Colonic mucosa (tissue), 4 donors: Measurements from ENCODE around the gene ARHGAP25. TPM values are rescaled to one million over a fixed set of nuclear protein-coding genes. Genes with fewer than 3 reads are reported as not detected.
A peak's percentile ranks its signal among the peaks of the same experiment; 100 is the strongest.

Experiments
- DNase-seq: peaks from one replicate; pipeline ENCODE4 v3.0.0-alpha.2; 2020
- H3K27ac ChIP-seq: fragments of 200-600 bp; one replicate; pipeline ENCODE4 v1.8.0; 2021
- H3K27me3 ChIP-seq: fragments of 200-600 bp; one replicate; pipeline ENCODE4 v1.8.0; 2021
- H3K36me3 ChIP-seq: fragments of 200-600 bp; one replicate; pipeline ENCODE4 v1.8.0; 2021
- H3K4me1 ChIP-seq: fragments of 200-600 bp; one replicate; pipeline ENCODE4 v1.8.0; 2021; ENCODE audit warnings: mild to moderate bottlenecking
- H3K4me3 ChIP-seq: fragments of 200-600 bp; one replicate; pipeline ENCODE4 v1.8.0; 2021
- H3K9ac ChIP-seq, 2 donors: one replicate each; pipeline ENCODE4 v1.7.0; 2013; ENCODE audit warnings: control low read depth in 2 of 2, low read depth in 2 of 2, low read length in 2 of 2
- H3K9me3 ChIP-seq: fragments of 200-600 bp; one replicate; pipeline ENCODE4 v1.8.0; 2021
- intact Hi-C: fragments of 100-400 bp; cut with DNase I; formaldehyde crosslinking; loops from one replicate; pipeline ENCODE4 v1.14.1; 2022
- total RNA-seq, 2 donors: library from RNA; stranded (reverse); fragmentation: NEBNext Ultra II Directional in 1 of 2; extraction: Animal tissue kit (Norgen Biotek cat#: 25700) in 1 of 2; gene quantifications; one replicate each; pipeline ENCODE4 v1.2.1, GENCODE V29; 2021
- TF ChIP-seq, protein P1 (sequence below): fragments of 200-600 bp; IDR thresholded peaks from one replicate; pipeline ENCODE4 v1.8.0; 2022; ENCODE audit warnings: antibody characterized with exemption, mild to moderate bottlenecking
- donor health status: healthy.
- donor health status: DM: no; HTN: no; CAD: no.
- donor health status: DM: no; HTN: no; CAD: no.

Gene ARHGAP25
- total RNA-seq, 2 donors from 2014 or later = 3.6 to 3.7 TPM

GRCh38 chr2:68739595-68740399, 5.2 kb downstream of the ARHGAP25 start:
- DNase-seq = peak; percentile 17
- Histone ChIP-seq H3K36me3 (no peaks in the 10 kb centered on the region), H3K9ac (no peak overlapping the region), H3K27me3 (no peaks in the 10 kb centered on the region), H3K4me3 (no peak overlapping the region), H3K27ac (peak overlapping the region; percentile 66), H3K4me1 (peaks cover 6% of the 10 kb centered on the region), H3K9me3 (no peaks in the 10 kb centered on the region)
- intact Hi-C loops = no loop called here
- TF ChIP-seq, protein P1, sequence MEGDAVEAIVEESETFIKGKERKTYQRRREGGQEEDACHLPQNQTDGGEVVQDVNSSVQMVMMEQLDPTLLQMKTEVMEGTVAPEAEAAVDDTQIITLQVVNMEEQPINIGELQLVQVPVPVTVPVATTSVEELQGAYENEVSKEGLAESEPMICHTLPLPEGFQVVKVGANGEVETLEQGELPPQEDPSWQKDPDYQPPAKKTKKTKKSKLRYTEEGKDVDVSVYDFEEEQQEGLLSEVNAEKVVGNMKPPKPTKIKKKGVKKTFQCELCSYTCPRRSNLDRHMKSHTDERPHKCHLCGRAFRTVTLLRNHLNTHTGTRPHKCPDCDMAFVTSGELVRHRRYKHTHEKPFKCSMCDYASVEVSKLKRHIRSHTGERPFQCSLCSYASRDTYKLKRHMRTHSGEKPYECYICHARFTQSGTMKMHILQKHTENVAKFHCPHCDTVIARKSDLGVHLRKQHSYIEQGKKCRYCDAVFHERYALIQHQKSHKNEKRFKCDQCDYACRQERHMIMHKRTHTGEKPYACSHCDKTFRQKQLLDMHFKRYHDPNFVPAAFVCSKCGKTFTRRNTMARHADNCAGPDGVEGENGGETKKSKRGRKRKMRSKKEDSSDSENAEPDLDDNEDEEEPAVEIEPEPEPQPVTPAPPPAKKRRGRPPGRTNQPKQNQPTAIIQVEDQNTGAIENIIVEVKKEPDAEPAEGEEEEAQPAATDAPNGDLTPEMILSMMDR = no peak

- intact Hi-C loops = no loop called here
- Histone ChIP-seq H3K9ac (no peak overlapping the region), H3K27me3 (no peaks in the 10 kb centered on the region), H3K9me3 (no peaks in the 10 kb centered on the region), H3K4me3 (no peak overlapping the region), H3K4me1 (peaks cover 6% of the 10 kb centered on the region), H3K27ac (peak overlapping the region; percentile 66), H3K36me3 (no peaks in the 10 kb centered on the region)
- TF ChIP-seq, protein P1 = no peak
- DNase-seq = peak; percentile 15
These were observed 5.8 kb downstream of the ARHGAP25 start for GRCh38 chr2:68740400-68740914.

GRCh38 chr2:68741238-68741637, 6.6 kb downstream of the ARHGAP25 start:
- intact Hi-C loops = no loop called here
- H3K9me3 ChIP-seq = no peaks in the 10 kb centered on the region
- peak; percentile 18 for DNase-seq
- H3K4me1 ChIP-seq = peaks cover 6% of the 10 kb centered on the region
- TF ChIP-seq, protein P1 = no peak
- no peak overlapping the region for H3K9ac ChIP-seq
- no peak overlapping the region for H3K4me3 ChIP-seq
- peak overlapping the region; percentile 66 for H3K27ac ChIP-seq
- H3K27me3 ChIP-seq = no peaks in the 10 kb centered on the region
- no peaks in the 10 kb centered on the region for H3K36me3 ChIP-seq

DNA sequence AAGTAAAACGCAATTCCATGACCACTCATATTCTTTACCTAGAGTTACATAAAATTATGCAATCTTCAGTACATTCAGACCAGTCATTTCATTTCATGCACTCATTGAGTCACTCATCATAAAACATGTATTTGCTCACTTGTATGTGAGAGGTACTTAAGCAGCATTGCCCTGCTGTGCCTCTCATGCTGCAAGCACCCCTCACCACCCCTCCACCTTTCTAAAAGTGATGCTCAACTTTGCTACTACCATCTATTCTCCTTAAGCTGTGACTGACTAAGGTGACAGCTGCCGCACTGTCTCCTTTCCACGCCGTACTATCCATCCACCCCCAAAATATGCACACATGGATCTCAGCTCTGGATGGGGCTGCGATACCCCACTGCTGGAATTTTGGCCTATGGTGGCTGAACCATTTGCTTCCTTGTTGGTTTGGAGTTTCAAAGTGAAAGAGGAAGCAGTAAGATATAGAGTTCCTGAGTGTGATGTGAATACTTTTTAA, 7.2 kb downstream of the ARHGAP25 start:
- DNase-seq = peak; percentile 14
- H3K27me3 ChIP-seq = no peaks in the 10 kb centered on the region
- no peaks in the 10 kb centered on the region for H3K36me3 ChIP-seq
- no peak overlapping the region for H3K9ac ChIP-seq
- peak overlapping the region; percentile 66 for H3K27ac ChIP-seq
- H3K9me3 ChIP-seq = no peaks in the 10 kb centered on the region
- intact Hi-C loops = no loop called here
- TF ChIP-seq, protein P1 = no peak
- no peak overlapping the region for H3K4me3 ChIP-seq
- peaks cover 6% of the 10 kb centered on the region for H3K4me1 ChIP-seq

DNA sequence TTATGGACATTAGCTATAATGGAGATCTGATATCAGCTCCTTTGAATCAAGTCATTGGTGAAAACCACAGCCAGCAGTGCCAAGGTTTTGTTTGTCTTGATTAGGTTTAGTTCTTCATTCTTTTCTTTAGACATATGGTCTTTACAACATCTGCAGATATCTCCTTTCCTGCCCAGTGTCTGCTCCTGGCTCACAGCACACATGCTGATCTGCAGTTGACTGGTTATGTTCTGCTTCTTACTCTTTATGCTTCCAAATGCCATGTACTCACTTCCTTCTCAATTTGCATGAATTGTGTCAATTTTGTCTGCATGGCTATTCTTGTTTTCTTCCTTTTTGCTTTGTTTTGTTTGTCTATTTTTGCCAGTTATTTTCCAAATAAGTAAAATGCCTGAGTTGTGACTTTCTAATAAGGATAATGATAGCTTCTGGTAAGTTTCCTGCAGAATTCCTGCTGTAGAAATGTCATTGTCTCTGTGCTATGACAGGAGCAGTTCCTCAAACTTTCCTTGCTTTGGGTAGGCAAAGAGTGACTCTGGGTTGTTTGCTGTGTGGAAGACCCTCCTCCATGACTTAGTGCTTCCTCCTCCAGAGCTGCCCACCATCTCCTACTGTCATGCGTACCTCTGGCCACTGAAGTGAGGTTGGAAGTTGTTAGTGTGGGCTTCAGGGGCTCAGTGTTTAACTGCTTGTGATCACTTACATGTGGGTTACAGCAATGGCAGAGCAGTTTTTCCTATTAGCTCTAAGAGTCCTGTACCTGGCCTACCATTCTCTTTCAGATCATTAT, 8.2 kb downstream of the ARHGAP25 start:
- no peak overlapping the region for H3K4me3 ChIP-seq
- TF ChIP-seq, protein P1 = no peak
- peak; percentile 16 for DNase-seq
- no peaks in the 10 kb centered on the region for H3K36me3 ChIP-seq
- intact Hi-C loops = no loop called here
- H3K27ac ChIP-seq = peak overlapping the region; percentile 66
- H3K9ac ChIP-seq = no peak overlapping the region
- H3K4me1 ChIP-seq = peaks cover 6% of the 10 kb centered on the region
- H3K27me3 ChIP-seq = no peaks in the 10 kb centered on the region
- H3K9me3 ChIP-seq = no peaks in the 10 kb centered on the region
